Measurements from ENCODE around the gene PPT1.
A peak's percentile ranks its signal among the peaks of the same experiment; 100 is the strongest.
"Not testable (repeated sequence)": the region's sequence is repeated elsewhere in the genome, so short reads cannot be mapped to it uniquely, and the experiment has no call there.

PPT1 gene

DNA sequence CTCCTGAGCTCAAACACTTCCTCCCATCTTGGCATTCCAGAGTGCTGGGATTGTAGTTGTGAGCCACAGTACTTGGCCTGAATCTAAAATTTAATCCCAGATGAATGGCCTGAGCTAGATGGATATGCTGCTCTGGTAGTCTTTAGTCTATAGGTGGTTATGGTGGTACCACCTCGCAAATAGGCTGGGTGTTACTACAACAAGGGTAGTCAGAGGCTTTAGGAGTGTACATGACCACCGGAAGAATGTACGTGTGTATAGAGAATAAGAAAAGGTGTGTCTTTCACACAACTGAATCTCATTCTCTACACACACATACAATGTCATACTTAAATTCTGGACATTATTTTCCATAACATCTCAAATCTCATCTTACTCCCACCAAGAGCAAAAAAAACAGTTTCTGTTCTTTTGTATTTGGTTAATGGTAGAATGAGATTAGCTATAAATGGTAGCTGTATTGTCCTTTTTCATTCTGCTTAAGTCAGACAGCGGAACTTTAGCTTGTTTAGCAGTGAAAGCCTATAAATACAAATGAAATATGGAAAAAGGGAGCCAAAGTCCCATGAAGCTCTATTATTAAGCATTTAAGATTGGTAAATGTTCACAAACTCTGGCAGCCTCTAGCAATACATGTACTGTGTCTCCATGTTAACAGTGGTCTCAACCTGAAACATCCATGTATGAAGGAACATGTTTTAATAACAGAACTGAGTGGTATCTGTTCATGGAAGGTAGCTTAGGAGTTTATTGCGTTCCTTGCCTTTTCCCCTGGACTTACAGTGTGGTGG, 40.3 kb downstream of the PPT1 start:
- DNase-seq (ENCODE audit: low spot score) = no peak

DNA sequence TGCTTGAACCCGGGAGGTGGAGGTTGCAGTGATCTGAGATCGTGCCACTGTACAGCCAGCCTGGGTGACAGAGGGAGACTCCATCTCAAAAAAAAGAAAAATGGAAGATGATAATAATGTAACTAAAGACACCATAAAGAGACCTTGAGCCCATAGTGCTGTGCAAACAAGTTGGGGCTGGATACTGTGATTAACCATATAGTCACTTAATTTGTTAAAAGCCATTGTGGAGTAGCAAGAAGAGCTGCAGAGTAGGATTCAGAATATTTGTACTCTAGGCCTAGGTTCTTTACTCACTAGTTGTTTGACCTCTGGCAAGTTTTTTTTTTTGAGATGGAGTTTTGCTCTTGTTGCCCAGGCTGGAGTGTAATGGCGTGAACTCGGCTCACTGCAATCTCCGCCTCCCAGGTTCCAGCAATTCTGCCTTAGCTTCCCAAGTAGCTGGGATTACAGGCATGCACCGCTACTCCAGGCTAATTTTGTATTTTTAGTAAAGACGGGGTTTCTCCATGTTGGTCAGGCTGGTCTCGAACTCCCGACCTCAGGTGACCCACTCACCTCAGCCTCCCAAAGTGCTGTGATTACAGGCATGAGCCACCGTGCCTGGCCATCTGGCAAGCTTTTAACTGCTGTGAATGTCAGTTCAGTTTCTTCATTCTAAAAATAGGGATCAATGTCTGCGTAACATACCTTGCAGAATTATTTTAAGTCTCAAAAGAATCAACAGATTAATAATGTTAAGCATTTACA, 43.7 kb downstream of the PPT1 start:
- DNase-seq (ENCODE audit: low spot score) = no peak

DNA sequence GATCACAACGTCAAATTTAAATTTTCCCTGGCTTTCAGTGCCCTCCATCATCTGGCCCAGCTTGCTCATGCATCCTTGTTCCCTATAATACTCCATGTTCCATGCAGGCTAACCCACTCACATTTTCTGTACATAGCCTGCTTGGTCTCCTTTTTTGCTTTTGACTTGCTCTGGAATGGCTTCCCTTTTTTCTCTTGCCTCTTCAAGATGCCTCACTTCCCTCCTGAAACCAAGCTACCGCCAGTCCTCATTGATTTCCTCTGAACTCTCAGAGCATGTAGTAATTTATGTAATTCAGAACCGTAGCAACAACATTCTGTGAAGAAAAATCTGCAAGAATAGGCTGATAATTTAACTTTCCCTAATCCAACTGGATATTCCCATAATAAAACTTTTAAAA, 46.2 kb downstream of the PPT1 start:
- DNase-seq (ENCODE audit: low spot score) = no peak

DNA sequence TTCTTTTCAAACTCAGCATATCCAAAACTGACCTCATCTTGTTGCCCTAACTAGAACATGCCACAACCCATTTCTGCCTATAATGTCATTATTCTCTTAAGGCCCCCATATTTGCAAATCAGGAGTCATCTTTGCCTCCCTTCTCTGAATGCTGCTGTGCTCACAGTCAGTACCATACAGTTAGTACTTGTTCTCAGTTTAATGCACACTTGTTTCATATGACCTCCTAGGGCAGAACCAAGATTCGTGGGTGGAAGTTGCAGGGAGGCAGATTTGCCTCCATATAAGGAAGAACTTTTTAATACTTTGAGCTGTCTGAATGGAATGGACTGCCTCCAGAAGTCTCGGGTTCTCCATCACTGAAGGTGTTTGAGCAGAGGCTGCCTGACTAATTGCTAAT, 47.3 kb downstream of the PPT1 start:
- DNase-seq (ENCODE audit: low spot score) = no peak

DNA sequence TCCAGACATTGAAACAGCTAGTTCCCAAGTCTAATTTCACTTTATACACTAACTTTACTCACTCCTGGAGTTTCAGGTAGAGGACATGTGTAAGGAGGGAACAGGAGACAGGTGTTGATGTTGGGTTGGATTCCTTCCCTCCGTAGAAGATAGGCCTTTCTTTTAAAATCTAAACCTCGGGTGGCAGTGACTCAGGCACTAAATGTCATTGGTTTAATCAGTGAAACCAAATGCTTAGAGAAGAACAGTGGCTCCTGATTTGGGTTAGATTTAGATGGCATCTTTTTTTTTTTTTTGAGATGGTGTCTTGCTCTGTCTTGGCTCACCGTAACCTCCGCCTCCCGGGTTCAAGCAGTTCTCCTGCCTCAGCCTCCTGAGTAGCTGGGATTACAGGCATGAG, 49.3 kb downstream of the PPT1 start:
- no peak for DNase-seq (ENCODE audit: low spot score)

DNA sequence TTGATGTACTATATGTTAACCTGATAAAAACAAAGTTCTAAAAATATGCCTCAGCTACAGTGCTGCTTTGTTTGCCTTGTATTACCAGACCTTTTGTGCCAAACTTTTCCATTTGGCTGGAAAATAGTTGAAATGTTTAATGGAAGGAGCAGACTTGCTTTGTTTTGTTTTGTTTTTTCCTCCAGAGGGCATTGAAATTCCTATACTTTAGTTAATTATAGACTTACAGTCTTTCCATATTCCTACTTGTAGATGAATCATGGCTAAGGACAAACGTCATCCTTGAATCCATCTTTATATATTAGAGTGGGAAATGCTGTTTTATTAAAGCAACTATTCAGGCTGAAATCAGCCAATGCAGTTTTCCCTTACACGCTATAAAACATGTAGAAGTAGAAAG, 49.8 kb downstream of the PPT1 start:
- DNase-seq (ENCODE audit: low spot score) = no peak

DNA sequence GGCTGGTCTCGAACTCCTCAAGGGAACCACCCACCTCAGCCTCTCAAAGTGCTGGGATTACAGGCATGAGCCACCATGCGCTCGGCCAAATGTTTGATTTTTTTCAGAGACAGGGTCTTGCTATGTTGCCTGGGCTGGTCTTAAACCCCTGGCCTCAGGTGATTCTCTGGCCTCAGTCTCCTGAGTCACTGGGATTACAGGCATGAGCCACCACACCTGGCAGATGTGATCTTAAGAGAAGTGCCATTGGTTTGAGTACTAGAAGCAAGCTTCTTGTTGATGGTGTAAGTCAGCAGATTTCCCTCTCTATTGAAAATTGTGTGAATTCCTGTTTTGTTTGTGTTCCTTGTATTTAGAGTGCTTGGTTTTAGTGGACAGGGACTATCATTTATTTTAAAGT, 51.3 kb downstream of the PPT1 start:
- no peak for DNase-seq (ENCODE audit: low spot score)

DNA sequence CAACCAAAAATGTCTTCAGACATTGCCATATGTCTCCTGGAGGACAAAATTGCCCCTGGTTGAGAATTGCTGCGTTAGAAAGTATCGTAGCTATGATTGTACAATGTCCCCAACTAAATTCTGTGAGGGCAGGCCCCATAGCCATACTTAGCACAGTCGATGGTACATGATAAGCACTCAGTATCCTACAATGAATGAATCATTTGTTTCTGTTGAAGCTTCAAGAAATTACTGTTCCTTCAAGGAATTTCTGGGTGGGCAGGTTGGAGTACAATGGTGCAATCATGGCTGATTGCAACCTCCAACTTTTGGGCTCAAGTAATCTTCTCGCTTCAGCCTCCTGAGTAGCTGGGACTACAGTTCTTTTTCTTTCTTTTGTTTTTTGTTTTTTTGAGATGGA, 51.9 kb downstream of the PPT1 start:
- DNase-seq (ENCODE audit: low spot score) = no peak

DNA sequence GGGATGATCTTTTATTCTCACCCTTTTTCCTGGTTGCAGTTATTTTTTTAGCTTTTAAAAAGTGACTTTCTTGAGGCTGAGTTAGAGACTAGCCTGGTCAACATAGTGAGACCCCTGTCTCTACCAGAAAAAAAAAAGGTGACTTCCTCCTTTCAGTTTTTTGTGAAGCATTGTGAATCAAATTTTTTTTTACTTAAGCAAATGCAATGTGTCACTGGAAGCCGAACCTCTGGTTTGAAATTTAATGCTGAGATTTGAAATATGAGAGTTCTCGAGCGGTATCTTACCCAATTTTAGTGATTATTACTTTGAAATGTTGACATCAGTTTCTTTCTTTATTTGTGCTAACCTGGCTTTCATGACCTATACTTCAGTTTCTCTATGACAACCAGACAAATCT, 52.9 kb downstream of the PPT1 start:
- no peak for DNase-seq (ENCODE audit: low spot score)

DNA sequence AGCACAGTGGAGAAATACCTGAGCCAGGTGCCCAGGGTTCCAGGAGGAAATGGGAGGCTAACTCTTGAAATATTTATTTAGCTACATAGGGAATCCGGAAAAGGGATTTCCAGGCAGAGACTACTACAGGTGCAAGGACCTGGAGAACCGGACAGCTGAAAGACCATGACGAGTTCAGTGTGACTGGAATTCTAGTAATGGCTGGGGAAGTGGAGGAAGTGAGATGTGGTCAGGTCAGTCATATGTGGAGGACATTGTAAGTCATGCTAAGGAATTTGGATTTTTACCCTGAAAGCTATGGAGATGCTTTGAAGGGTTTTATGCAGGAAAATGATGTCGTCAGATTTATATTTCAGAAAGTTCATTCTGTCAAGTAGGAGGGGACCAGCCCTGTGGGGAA, 54.7 kb downstream of the PPT1 start:
- no peak for DNase-seq (ENCODE audit: low spot score)

DNA sequence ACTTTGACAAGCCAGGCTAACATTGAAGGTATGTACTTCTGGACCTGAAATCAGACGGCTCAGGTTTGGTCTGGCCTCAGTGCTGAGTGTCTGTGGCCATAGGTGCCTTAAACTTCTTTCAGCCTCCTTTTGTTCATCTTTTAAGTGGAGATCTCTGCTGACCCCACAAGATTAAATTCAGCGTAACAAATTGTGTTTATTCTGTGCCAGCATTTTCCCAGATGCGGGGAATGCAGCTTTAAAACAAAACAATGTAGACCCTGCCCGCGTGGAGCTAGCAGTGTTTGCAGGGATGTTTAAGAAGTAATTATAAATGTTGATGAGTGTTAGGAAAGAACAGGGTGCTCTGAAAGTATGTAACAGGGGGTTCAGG, 55.6 kb downstream of the PPT1 start:
- no peak for DNase-seq (ENCODE audit: low spot score)

DNA sequence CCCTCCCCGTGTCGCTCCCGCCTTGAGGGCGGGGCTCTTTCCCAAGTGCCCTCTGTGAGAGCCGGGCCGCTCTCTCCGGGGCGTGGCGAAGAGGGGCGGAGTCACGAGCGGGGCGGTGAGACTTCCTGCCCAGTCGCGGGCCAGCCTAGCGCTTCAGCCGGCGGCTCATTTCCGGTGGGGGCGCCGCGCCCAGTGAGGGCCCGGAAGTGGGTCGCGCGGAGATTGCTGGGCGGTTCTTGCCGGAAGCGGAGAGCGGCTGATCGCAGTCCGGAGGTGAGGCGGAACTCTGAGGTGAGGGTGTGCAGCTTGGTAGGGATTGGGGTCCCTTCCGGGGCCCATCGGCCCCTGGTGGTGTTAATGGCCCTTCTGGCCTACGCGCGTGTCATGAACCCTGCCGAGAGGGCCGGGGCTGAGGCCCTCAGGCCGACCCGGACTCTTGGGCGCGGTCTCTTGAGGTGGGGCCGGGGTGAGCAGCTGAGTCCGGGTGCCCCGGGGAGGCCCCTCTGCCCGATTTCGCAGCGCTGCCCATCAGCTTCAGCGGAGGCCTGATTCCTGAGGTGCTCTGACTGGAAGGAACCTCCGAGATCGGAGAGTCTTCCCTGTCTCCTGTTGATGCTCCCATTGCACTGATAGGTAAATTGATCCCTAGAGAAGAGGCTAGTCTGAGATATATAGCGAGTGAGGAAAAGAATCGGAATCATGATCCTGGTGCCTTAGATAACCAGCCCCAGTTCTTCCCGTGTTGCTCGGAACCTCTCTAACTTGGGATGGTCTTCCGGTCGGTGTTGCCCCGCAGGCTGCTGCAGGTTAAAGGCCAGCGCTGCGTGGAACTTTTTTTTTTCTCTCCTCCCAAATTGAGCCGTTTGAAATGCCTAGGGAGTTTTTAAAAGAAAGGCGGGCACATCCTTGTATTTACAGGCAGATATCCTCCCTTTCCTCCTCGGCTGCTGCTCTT, 56.3 kb downstream of the PPT1 start, which contains the start of gene CAP1:
TSS of gene CAP1 (plus strand) at position 219 of the 955 bp plus-strand sequence. CDS start 18,618 bp downstream, outside the sequence.
- DNase-seq (ENCODE audit: low spot score) = peak; percentile 98

DNA sequence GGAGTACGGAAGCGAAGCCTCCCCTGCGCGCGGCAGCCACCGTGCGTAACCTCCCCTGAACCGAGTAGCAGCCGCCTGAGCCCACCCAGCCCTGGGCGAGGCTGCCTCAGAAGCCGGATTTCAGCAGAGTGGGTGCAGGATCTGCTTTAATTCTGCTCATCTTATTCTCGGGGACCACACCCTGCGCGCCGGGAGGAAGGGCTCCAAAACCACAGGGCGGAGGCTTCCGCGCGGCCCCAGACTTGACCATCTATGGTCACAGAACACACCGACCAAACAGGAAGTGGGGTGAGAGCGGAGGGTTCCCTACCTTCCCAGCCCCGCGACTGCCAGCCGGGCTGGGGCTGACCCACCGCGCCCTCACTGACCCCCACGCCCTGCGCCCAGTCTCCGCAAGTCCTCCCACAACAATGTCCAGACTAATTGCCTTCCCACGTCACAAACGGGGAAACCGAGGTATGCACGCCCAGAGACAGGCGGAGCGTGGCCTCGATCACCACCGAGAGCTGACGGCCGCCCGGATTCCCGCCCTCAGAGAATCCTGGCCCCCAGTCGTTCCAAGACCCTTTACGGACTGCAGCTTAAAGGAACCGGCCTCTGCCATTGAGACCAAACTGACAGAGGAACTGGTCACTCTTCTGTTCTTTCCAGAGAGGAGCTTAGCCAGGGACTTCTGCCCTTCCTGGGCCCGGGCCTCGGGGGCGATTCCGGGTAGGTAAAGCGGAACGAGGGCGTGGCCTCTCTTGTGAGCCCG, 57.1 kb downstream of the PPT1 start:
- peak; percentile 72 for DNase-seq (ENCODE audit: low spot score)

DNA sequence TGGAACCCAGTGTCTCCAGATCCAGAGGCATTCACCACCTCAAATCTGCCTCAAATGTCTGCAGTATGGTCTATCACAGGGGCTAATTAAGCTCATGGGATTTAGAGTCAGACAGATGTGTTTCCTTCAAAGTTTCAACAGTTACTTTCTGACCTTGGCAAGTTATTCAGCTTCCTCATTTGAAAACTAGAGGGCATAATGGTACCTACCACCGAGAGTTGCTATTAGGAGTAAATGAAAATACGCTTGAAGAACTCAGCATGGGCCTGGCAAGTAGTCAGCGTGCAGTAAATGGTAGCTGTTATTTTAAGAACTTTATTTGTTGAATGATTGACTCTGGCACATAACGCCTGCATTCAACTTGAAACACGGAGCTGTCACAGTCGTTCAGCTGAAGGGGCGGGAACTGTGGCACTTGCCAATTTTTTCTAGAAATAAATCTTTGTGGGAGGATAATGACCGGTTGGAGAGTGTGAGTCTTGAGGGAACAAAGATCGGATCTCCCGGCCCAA, 57.8 kb downstream of the PPT1 start:
- DNase-seq (ENCODE audit: low spot score) = peak; percentile 47

DNA sequence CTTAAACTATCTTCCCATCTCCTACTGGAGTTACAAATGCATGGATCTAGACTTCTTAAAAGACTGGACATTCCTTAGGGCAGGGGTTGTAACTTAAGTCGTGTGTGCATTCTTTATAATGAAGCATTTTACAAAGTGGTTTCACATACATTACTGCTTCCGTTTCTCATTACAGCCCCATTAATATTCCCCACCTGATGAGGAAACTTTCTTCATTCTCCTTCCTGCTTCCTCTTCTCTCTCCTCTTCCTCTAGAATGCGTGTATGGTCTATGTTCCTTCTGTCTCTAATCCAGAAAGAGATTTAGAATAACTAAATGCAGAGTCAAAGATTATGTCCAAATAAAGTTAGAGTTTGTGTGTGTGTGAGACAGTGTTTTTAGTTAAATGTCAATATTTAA, 58.4 kb downstream of the PPT1 start:
- no peak for DNase-seq (ENCODE audit: low spot score)

DNA sequence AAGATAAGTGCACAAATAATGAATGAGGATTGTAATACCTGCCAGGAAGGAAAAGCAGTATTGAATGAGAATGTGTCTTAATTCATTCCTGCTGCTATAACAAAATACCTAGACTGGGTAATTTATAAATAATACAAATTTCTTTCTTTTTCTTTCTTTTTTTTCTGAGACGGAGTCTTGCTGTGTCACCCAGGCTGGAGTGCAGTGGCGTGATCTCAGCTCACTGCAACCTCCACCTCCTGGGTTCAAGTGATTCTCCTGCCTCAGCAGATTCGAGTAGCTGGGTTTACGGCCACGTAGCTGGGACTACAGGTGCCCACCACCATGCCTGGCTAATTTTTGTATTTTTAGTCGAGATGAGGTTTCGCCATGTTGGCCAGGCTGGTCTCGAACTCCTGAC, 59.8 kb downstream of the PPT1 start:
- DNase-seq (ENCODE audit: low spot score) = not testable (repeated sequence)

DNA sequence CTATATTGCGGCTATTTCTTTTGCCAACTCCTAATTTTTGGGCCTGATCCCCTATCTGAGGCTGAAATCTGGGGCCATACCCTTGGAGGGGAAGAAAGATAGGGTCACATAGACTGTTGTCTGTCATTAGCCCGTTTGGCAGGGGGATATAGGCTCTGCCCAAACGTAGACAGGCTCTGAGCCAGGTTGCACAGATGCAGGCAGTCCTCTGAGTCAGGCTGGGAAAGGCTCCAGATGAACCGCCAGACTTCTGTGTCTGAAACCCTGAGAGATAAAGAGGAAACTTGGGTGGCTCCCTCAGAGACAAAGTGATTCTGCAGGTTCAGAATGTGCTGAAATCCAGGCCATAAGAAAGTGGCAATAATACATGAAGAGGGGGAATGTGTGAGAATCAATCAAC, 60.5 kb downstream of the PPT1 start:
- DNase-seq (ENCODE audit: low spot score) = no peak

DNA sequence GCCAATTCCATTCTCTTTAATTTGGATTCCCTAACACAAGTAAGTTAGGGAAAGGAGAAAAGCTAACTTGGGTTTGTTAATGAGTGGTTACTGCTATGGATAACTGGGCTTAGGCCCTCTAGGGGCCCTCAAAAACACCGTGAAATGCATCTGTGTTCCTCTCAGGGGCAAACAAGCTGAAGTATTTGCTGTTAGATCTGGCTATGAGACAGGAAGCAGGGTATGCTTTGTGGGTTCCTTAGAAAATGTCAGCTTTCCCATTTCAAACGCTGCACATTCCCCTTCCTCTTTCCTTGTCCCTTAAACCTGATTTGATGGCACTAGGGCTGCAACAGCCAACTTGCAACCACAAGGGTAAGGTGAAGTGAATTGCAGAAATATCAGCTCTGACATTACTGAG, 62.2 kb downstream of the PPT1 start:
- no peak for DNase-seq (ENCODE audit: low spot score)

DNA sequence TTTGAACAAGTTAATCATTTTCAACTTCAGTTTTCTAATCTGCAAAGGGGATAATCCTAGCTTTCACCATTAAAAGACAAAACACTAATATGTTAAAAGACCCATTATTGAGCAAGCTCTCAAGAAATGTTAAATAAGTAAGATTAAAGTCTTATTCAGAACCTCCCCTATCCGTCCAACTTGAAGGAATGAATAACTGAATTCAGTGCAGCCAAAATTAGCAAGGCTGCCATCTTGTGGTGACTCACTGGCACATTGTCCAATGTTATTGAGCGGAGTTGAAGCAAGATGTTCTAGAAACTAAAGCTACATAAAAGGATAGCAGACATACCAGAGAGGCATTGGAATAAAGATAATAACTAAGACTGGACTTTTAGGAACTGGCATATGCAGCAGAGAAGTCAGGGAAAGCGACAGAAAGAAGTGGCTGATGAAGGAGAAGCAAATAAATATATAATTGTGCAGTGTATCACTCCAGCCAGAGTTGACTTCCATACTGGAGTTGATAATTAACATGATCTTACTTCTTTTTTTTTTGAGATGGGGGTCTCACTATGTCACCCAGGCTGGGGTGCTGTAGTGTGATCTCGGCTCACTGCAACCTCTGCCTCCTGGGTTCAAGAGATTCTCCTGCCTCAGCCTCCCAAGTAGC, 64.7 kb downstream of the PPT1 start:
- peak; percentile 53 for DNase-seq (ENCODE audit: low spot score)

DNA sequence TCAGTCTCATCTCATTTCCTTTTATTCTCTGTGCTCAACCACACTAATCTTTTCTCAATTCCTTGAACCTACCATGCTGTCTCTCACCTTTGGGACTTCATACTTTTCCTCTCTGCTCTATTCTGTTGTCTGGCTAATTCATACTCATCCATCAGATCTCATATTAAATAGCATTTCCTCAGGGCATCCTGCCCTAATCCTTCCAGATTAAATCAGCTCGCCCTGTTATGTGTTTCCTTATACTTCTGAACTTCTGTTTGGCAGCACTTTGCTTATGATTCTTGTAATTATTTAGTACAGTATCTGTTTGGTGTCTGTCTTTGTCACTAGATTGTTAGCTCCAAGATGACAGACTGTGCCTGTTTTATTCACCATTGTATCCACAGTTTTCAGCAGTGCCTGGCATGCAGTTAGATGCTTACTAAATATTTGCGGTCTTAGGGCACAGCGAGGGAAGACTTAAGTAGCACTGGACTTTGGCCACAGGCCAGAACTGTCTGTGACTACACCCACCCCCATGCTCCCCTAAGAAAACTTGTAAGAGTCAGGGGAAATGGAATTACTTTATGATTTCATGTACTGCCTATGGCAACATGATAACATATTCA, 66.4 kb downstream of the PPT1 start:
- DNase-seq (ENCODE audit: low spot score) = no peak

DNA sequence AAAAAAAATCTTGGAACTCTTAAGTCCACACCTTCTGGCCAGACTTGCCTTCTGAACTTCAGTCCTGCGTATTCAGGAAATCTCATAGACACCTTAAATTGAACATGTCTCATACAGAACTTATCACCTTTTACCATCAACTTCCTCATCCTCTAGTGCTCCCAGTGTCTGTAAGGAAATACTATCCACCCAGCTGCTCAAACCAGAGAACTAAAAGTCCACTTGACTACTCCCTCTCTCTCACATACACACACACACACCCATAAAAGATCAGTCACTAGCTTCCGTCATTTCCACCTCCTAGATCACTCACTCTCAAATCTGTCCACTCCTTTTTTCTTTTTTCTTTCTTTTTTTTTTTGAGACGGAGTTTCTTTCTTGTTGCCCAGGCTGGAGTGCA, 67.4 kb downstream of the PPT1 start:
- DNase-seq (ENCODE audit: low spot score) = no peak
